ENCODE data around the gene FN3K.

GRCh38 chr17:82743344-82744219 lies 8.2 kb downstream of the FN3K start:
- TF ChIP-seq, protein P1, sequence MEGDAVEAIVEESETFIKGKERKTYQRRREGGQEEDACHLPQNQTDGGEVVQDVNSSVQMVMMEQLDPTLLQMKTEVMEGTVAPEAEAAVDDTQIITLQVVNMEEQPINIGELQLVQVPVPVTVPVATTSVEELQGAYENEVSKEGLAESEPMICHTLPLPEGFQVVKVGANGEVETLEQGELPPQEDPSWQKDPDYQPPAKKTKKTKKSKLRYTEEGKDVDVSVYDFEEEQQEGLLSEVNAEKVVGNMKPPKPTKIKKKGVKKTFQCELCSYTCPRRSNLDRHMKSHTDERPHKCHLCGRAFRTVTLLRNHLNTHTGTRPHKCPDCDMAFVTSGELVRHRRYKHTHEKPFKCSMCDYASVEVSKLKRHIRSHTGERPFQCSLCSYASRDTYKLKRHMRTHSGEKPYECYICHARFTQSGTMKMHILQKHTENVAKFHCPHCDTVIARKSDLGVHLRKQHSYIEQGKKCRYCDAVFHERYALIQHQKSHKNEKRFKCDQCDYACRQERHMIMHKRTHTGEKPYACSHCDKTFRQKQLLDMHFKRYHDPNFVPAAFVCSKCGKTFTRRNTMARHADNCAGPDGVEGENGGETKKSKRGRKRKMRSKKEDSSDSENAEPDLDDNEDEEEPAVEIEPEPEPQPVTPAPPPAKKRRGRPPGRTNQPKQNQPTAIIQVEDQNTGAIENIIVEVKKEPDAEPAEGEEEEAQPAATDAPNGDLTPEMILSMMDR (conservative IDR thresholded peaks at IDR 0.05; ENCODE audit: low read depth, low read length), result no peak
- no peak for TF ChIP-seq MAFK (IDR thresholded peaks at IDR 0.05; ENCODE audit: low read depth, low read length)
- TF ChIP-seq FOS (IDR thresholded peaks at IDR 0.05; ENCODE audit: low read depth, low read length), result no peak
- no peak; the same call in 1 of the 2 replicates for TF ChIP-seq POLR2A (IDR thresholded peaks at IDR 0.05; ENCODE audit: low read depth, low read length)
- TF ChIP-seq, protein P2, sequence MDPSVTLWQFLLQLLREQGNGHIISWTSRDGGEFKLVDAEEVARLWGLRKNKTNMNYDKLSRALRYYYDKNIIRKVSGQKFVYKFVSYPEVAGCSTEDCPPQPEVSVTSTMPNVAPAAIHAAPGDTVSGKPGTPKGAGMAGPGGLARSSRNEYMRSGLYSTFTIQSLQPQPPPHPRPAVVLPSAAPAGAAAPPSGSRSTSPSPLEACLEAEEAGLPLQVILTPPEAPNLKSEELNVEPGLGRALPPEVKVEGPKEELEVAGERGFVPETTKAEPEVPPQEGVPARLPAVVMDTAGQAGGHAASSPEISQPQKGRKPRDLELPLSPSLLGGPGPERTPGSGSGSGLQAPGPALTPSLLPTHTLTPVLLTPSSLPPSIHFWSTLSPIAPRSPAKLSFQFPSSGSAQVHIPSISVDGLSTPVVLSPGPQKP (IDR thresholded peaks at IDR 0.05; ENCODE audit: borderline replicate concordance, low read depth, low read length), result no peak
- no peak for TF ChIP-seq CHD1 (IDR thresholded peaks at IDR 0.05; ENCODE audit: low read depth, low read length)
